GM18858 (cell line): ENCODE data around the gene ZFTA.
"Not testable (repeated sequence)": the region's sequence is repeated elsewhere in the genome, so short reads cannot be mapped to it uniquely, and the experiment has no call there.

Source experiments
- ATAC-seq: cut with Tn5 transposase; IDR thresholded peaks from one replicate; pipeline ENCODE4 v1.9.1; 2021; ENCODE audit not compliant: unreplicated experiment

The ZFTA gene

DNA sequence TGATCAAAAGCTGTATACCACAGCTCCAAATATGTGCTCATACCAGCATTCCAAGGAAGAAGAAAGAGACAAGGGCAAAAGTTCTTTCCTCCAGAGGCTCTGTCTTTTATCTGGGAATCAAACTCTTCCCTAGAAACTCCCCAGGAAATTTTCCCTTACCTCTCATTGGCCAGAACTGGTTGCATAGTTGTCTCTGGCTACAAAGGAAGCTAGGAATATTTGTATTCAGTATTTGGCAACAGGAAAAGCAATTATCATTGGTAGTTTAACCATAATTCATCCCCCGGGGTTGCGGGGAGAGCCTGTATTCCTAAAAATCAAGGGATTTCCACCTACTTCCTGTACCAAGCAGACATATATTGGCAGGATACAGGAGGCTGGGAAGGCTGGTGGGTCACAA, 10.5 kb upstream of the ZFTA start:
- no peak for ATAC-seq

- no peak for ATAC-seq
Measured at GRCh38 chr11:63775191-63775590, 6.6 kb upstream of the ZFTA start.

- not testable (repeated sequence) for ATAC-seq
Measured at GRCh38 chr11:63771741-63772318, 3.3 kb upstream of the ZFTA start.

DNA sequence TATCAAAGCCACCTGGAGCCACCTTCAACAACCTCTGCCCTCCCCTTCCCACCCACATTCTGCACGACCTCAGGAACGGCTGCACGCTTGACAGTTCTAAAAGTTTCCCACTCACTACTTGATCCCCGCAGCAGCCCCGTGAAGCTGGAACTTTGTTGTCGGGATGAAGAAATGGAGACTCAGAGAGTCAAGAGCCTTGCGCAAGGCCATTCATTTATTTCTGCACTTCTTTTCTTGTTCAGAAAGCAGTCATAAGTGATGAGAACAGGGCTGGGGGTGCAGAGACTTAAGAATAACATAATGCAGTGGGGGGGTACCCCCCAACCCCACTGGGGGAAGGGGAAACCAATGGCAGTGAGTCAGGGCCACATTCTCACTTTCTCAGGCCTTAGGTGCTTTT, 2.2 kb upstream of the ZFTA start:
- no peak for ATAC-seq

GRCh38 chr11:63769714-63770455, 1.3 kb upstream of the ZFTA start:
- ATAC-seq = no peak

GRCh38 chr11:63769042-63769713, 603 bp upstream of the ZFTA start:
- ATAC-seq = no peak

DNA sequence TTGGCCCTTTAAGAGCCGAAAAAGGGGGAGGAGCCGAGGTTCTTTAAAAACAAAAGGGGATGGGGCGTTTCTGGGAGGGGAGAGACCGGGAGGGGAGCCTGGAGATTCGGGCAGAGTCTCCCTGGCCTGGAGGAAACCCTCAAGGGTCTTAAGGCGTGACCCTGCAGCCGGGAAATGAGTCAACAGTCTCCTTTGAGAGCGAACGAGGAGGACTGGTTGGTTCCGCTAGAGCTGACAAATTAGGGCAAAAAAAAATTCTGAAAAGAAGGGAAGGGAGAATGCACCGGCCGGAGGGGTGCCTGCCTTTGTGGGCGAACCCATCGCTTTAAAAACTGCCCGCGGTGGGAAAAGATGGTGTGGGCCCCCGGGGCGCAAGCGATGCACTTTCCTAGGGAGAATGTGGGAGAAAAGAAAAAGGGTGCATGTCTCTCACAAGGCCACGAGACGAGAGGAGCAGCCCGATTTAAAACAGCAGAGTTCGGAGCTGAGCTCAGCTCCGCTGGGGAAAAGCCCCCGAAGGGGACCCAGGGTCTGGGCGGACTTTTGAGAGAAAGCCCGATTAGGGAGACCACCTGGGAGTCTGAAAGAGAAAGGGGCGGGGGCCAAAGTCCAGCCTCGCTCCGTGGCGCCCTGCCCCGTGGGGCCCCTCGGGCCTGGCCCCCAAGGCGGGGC, 874 bp downstream of the ZFTA start:
- no peak for ATAC-seq

DNA sequence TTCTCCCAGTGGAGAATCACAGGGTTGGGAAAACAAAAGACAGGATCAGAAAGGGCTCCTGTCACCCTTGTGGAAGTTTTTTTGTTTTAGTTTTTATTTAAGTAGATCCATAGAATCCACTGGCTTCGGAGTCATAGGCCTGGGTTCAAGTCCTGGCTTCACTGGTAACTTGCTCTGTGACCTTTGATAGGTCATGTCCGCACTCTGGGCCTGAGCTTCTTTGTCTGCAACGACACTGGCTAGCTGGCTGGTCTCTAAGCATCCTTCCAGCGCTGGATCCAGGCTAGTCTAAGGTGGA, 1.4 kb downstream of the ZFTA start:
- ATAC-seq = no peak

DNA sequence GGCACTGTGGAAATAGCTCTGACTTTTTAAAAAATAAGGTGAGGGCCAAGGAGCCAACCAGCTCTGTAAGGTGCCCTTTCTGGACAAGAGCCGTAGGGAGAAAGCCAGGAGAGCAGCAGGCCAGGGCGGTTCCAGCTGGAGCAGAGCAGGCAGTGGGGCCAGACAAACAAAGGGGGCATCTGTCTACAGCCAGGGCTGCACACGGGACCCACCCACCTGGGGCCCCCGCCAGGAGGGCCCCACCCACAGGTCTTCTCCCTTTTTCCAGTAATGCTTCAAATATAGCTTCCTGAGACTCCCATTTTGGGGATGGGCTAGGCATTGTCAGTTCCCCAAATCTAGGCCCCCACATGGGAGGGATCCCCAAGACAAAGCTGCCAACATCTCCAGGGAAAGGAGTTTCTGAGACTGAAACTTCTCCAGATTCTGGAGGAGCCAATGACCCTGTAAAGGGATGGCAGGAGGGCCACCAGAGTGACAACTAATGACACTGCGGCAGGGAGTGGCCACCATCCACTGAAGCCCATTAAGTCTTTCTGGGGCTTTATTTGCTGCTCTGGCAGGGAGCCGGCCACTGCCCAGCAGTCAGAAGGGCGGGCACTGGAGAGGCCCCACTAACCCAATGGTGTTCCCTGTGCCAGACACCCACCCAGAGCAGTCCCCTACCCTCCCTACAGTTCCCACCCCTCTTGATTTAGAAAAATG, 1.9 kb downstream of the ZFTA start:
- no peak for ATAC-seq

DNA sequence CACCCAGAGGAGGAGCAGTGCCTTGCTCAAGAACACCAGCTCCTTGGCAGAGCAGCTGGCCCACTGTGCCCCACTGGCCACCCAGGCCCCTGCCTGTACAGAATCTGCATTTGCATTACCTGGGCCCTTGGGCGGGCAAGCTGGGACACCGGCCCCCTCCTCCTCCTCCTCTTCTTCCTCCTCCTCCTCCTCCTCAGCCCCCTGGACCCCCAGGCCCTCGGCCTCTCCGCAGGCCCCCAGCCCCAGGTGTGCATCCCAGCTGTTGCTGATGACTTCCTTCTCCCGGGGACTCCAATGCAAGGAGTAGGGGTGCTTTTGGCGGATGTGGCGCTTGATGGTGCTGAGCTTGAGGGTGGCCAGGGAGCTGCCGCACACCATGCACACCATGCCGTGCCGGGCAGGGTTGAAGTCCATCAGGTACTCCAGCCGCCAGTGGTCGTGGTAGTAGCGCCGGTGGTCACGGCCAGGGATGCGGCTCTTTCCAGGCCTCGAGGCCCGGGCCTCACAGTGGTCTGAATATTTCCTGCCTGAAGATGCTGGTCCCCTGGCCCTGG, 2.8 kb downstream of the ZFTA start:
- no peak for ATAC-seq

GRCh38 chr11:63764679-63765647, 3.6 kb downstream of the ZFTA start:
- ATAC-seq = no peak

DNA sequence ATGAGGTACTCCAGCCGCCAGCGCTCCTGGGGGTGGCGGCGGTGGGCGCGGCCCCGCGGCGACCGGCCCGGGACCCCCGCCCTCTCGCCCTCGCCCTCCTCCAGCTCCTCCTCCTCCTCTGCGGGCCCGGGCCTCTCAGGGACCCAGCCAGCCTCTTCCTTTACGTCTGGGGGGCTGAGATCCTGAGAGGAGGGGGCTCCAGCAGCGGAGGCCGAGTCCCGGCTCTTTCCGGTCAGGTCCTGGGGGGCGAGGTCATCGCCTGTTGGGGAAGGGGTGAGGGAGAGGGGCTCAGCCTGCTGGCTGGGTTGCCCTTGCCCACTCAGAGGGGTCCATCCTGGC, 4.3 kb downstream of the ZFTA start:
- ATAC-seq = no peak

DNA sequence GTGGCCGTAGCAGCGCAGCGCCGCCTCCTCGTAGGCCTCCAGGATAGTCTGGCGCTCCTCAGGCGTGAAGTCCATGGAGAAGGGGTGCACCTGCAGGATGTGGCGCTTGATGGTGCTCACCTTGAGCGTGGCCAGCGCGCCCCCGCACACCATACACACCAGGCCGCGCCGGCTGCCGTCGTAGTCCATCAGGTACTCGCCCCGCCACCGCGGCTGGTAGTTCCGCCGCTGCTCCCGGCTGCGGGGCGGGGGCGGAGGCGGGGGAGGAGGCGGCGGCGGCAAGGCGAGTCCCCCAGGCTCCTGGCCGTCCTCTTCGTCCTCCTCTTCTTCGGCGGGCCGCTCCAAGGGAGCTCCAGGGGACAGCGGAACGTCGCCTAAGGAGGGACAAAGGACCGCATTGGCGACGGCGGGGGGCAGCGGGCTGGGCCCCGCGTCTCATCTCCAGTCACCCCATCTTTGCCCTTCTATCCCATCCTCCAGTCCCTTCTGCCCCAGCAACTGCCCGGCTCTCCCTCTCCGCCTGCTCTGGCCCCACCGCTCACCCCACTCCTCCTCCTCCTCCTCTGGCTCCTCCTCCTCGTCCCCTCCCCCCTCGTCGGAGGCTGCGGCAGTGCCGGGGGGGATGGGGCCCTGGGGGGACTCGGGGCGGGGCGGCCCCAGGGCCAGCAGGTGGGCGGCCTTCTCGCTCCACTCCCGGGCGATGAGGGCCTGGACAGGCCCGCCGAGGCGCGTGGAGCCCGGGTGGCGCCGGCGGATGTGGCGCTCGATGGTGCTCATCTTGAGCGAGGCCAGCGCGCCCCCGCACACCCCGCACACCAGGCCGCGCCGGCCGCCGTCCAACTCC, 4.9 kb downstream of the ZFTA start:
- ATAC-seq = no peak

DNA sequence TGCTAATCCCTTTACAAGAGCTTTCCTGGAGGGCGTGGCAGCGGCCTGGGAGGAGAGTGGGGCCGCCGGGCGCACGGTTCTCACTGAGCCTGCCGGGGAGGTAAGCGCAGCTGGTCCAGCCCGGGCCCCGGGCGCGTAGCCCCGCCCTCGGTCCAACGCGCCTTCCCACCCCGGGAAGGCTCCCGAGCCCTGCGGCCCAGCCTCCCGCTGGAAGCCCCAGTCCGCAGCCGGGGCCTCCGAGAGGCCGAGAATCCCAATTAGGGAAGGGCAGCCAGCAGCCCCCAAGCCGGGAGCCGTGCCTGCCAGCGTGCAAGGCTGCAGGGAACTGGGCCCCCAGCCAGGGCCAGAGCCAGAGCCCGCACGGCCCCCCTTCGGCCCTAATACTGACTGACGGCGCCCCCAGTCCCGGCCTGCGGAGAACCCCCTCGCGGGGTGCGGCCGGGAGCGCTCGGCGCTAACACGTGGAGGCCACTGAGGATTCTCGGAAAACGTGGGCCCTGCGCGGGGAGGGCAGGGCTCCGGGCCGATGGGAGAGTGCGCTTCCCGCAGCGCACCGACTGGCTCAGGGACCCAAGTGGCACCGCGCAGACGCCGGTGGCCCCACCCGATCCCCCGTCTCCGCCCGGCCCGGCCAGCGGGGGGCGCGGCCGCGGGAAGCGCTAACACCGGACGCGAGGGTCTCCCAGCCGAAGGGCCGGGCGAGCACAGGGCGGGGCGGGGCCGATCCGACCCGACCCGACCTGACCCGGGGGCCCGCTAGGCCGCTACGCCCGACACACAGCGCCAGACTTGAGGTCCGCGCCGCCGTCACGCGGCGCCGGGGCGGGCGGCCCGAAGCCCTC, 5.7 kb downstream of the ZFTA start:
- no peak for ATAC-seq

DNA sequence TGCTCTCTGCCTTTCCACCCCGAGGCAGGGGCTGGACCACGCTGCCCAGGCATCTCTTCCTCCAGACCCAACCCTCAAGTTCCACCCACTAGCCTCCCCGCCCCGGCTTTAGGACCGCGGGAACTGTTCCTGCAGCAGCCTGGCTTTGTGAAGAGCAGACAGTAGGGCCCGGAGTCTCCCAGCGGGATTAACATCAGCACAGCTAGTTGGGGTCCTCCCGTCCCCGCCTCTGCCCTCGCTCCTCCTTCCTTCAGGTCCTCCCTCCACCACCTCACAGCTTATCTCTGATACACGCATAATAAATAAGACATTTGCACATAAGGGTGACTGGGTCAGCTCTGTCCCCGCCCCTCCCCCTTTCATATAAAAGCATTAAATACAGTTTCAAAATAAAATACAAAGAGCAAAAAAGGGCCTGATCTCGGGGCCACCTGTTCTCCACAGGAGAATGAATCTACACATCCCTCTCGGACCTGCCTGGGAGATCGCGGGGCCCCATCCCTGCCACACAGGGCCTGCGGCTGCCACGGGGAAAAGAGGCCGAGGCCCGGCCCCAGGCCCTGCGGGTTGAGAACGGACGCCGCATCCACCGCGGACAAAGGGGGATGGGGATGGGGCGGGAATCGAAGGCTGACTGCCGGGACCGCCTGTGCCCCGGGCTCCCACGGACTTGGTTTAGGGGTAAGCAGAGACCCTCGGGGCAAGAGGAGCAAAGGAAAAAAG, 6.5 kb downstream of the ZFTA start:
- no peak for ATAC-seq

- no peak for ATAC-seq
Measured at GRCh38 chr11:63761188-63761587, 7.4 kb downstream of the ZFTA start.

DNA sequence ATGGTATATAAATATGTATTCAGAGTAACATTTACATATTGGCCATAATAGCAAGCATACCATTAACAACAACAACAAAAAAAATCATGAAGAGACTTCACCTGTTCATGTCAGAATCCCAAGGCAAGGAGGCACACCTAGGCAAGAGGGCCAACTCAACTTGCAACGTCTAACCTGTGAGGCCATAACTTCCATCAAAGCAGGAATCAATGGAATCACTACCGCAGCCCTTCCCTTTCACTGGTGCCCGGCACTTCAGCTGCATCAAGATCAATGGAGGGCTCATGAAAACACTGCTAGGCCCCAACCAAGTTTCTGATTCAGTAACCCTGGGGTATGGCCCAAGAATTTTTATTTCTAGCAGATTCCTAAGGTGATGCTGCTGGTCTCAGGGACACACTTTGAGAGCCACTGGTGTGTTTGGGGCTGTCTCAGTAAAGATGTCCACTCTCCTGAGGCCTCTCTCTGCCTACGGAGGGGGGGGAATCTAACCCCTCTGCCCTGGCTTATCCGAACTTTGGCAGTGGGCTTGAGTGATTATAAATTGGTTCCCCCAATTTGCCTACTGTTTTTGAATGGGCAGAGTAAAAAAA, 8.0 kb downstream of the ZFTA start:
- ATAC-seq = no peak
